ENCODE data around the gene MICB. TPM values are rescaled to one million over a fixed set of nuclear protein-coding genes. Genes with fewer than 3 reads are reported as not detected.

Gene MICB
- total RNA-seq, 1 donor from 2014 or later: 0.52 TPM

GRCh38 chr6:31535538-31536324, 37.8 kb downstream of the MICB start:
- Histone ChIP-seq H3K27me3 (ENCODE audit: control insufficient read depth in 3 of 3, insufficient read depth in 3 of 3, low read length in 3 of 3) (no peaks in the 10 kb centered on the region), H3K4me3 (ENCODE audit: low read length in 3 of 3) (no peak overlapping the region), H3K36me3 (ENCODE audit: control insufficient read depth in 3 of 3, insufficient read depth in 3 of 3, low read length in 3 of 3) (peaks cover 76 to 88% (median 82%) of the 10 kb centered on the region in 3 donors), H3K4me1 (ENCODE audit: control insufficient read depth in 3 of 3, insufficient read depth in 3 of 3, low read length in 3 of 3) (peaks cover 22 to 23% (median 22%) of the 10 kb centered on the region in 3 donors), H3K27ac (ENCODE audit: low read depth, low read length) (no peak overlapping the region), H3K9ac (ENCODE audit: low read depth in 1 of 3, low read length in 3 of 3) (peak overlapping the region in 1 of 3 donors; percentile 15), H3K9me3 (ENCODE audit: control insufficient read depth in 3 of 3, low read length in 3 of 3) (no peaks in the 10 kb centered on the region)

GRCh38 chr6:31538805-31539400, 41.0 kb downstream of the MICB start:
- Histone ChIP-seq H3K27me3 (ENCODE audit: control insufficient read depth in 3 of 3, insufficient read depth in 3 of 3, low read length in 3 of 3) (no peaks in the 10 kb centered on the region), H3K9ac (ENCODE audit: low read depth in 1 of 3, low read length in 3 of 3) (peak overlapping the region; percentile 97 to 99 (median 99)), H3K27ac (ENCODE audit: low read depth, low read length) (no peak overlapping the region), H3K9me3 (ENCODE audit: control insufficient read depth in 3 of 3, low read length in 3 of 3) (no peaks in the 10 kb centered on the region), H3K4me1 (ENCODE audit: control insufficient read depth in 3 of 3, insufficient read depth in 3 of 3, low read length in 3 of 3) (peaks cover 28 to 41% (median 28%) of the 10 kb centered on the region in 3 donors), H3K36me3 (ENCODE audit: control insufficient read depth in 3 of 3, insufficient read depth in 3 of 3, low read length in 3 of 3) (peaks cover 55 to 60% (median 58%) of the 10 kb centered on the region in 3 donors), H3K4me3 (ENCODE audit: low read length in 3 of 3) (peak overlapping the region in 1 of 3 donors; percentile 4)

- Histone ChIP-seq H3K4me3 (ENCODE audit: low read length in 3 of 3) (peak overlapping the region; percentile 84 to 99 (median 98)), H3K36me3 (ENCODE audit: control insufficient read depth in 3 of 3, insufficient read depth in 3 of 3, low read length in 3 of 3) (peaks cover 38 to 43% (median 40%) of the 10 kb centered on the region in 3 donors), H3K27ac (ENCODE audit: low read depth, low read length) (peak overlapping the region; percentile 96), H3K27me3 (ENCODE audit: control insufficient read depth in 3 of 3, insufficient read depth in 3 of 3, low read length in 3 of 3) (no peaks in the 10 kb centered on the region), H3K4me1 (ENCODE audit: control insufficient read depth in 3 of 3, insufficient read depth in 3 of 3, low read length in 3 of 3) (peaks cover 28 to 41% (median 28%) of the 10 kb centered on the region in 3 donors), H3K9ac (ENCODE audit: low read depth in 1 of 3, low read length in 3 of 3) (peak overlapping the region; percentile 97 to 99 (median 99)), H3K9me3 (ENCODE audit: control insufficient read depth in 3 of 3, low read length in 3 of 3) (no peaks in the 10 kb centered on the region)
Measured at GRCh38 chr6:31540640-31541039, 42.7 kb downstream of the MICB start.

GRCh38 chr6:31541059-31541657, 43.2 kb downstream of the MICB start:
- Histone ChIP-seq H3K4me3 (ENCODE audit: low read length in 3 of 3) (peak overlapping the region; percentile 84 to 99 (median 98)), H3K27me3 (ENCODE audit: control insufficient read depth in 3 of 3, insufficient read depth in 3 of 3, low read length in 3 of 3) (no peaks in the 10 kb centered on the region), H3K9me3 (ENCODE audit: control insufficient read depth in 3 of 3, low read length in 3 of 3) (no peaks in the 10 kb centered on the region), H3K4me1 (ENCODE audit: control insufficient read depth in 3 of 3, insufficient read depth in 3 of 3, low read length in 3 of 3) (peaks cover 29 to 45% (median 30%) of the 10 kb centered on the region in 3 donors), H3K9ac (ENCODE audit: low read depth in 1 of 3, low read length in 3 of 3) (peak overlapping the region; percentile 97 to 99 (median 99)), H3K27ac (ENCODE audit: low read depth, low read length) (peak overlapping the region; percentile 96), H3K36me3 (ENCODE audit: control insufficient read depth in 3 of 3, insufficient read depth in 3 of 3, low read length in 3 of 3) (peaks cover 33 to 38% (median 35%) of the 10 kb centered on the region in 3 donors)

GRCh38 chr6:31541658-31542521, 43.9 kb downstream of the MICB start, which contains the start of gene DDX39B:
TSS of gene DDX39B (minus strand) at chr6:31542003. CDS start at chr6:31540532, 1,471 bp downstream.
- Histone ChIP-seq H3K9ac (ENCODE audit: low read depth in 1 of 3, low read length in 3 of 3) (peak within 1 kb of the TSS; percentile 97 to 99 (median 99)), H3K27ac (ENCODE audit: low read depth, low read length) (peak within 1 kb of the TSS; percentile 96), H3K36me3 (ENCODE audit: control insufficient read depth in 3 of 3, insufficient read depth in 3 of 3, low read length in 3 of 3) (peaks cover 26 to 31% (median 30%) of the 10 kb centered on the region in 3 donors), H3K27me3 (ENCODE audit: control insufficient read depth in 3 of 3, insufficient read depth in 3 of 3, low read length in 3 of 3) (no peaks in the 10 kb centered on the region), H3K9me3 (ENCODE audit: control insufficient read depth in 3 of 3, low read length in 3 of 3) (no peaks in the 10 kb centered on the region), H3K4me3 (ENCODE audit: low read length in 3 of 3) (peak within 1 kb of the TSS; percentile 84 to 99 (median 98)), H3K4me1 (ENCODE audit: control insufficient read depth in 3 of 3, insufficient read depth in 3 of 3, low read length in 3 of 3) (peaks cover 33 to 52% (median 36%) of the 10 kb centered on the region in 3 donors)

GRCh38 chr6:31543639-31544038, 45.7 kb downstream of the MICB start:
- Histone ChIP-seq H3K36me3 (ENCODE audit: control insufficient read depth in 3 of 3, insufficient read depth in 3 of 3, low read length in 3 of 3) (peaks cover 12 to 18% (median 17%) of the 10 kb centered on the region in 3 donors), H3K9me3 (ENCODE audit: control insufficient read depth in 3 of 3, low read length in 3 of 3) (no peaks in the 10 kb centered on the region), H3K4me1 (ENCODE audit: control insufficient read depth in 3 of 3, insufficient read depth in 3 of 3, low read length in 3 of 3) (peaks cover 40 to 61% (median 45%) of the 10 kb centered on the region in 3 donors), H3K27ac (ENCODE audit: low read depth, low read length) (no peak overlapping the region), H3K4me3 (ENCODE audit: low read length in 3 of 3) (no peak overlapping the region), H3K9ac (ENCODE audit: low read depth in 1 of 3, low read length in 3 of 3) (peak overlapping the region in 2 of 3 donors; percentile 35 to 97), H3K27me3 (ENCODE audit: control insufficient read depth in 3 of 3, insufficient read depth in 3 of 3, low read length in 3 of 3) (no peaks in the 10 kb centered on the region)

- H3K27ac ChIP-seq (ENCODE audit: low read depth, low read length): no peak overlapping the region
- H3K27me3 ChIP-seq (ENCODE audit: control insufficient read depth in 3 of 3, insufficient read depth in 3 of 3, low read length in 3 of 3): no peaks in the 10 kb centered on the region
- H3K4me3 ChIP-seq (ENCODE audit: low read length in 3 of 3): no peak overlapping the region
- H3K4me1 ChIP-seq (ENCODE audit: control insufficient read depth in 3 of 3, insufficient read depth in 3 of 3, low read length in 3 of 3): peaks cover 30 to 57% (median 38%) of the 10 kb centered on the region in 3 donors
- H3K9ac ChIP-seq (ENCODE audit: low read depth in 1 of 3, low read length in 3 of 3): no peak overlapping the region
- H3K36me3 ChIP-seq (ENCODE audit: control insufficient read depth in 3 of 3, insufficient read depth in 3 of 3, low read length in 3 of 3): peaks cover 6 to 17% (median 16%) of the 10 kb centered on the region in 3 donors
- no peaks in the 10 kb centered on the region for H3K9me3 ChIP-seq (ENCODE audit: control insufficient read depth in 3 of 3, low read length in 3 of 3)
Measured at GRCh38 chr6:31544676-31545075, 46.7 kb downstream of the MICB start.

- Histone ChIP-seq H3K9me3 (ENCODE audit: control insufficient read depth in 3 of 3, low read length in 3 of 3) (no peaks in the 10 kb centered on the region), H3K4me1 (ENCODE audit: control insufficient read depth in 3 of 3, insufficient read depth in 3 of 3, low read length in 3 of 3) (peaks cover 24 to 51% (median 33%) of the 10 kb centered on the region in 3 donors)
Measured at GRCh38 chr6:31545291-31545690, 47.3 kb downstream of the MICB start.

GRCh38 chr6:31546339-31546957, 48.5 kb downstream of the MICB start, which contains the start of gene ATP6V1G2:
TSS of gene ATP6V1G2 (minus strand) at chr6:31546608. CDS start at chr6:31546559, 49 bp downstream.
- Histone ChIP-seq H3K9me3 (ENCODE audit: control insufficient read depth in 3 of 3, low read length in 3 of 3) (no peaks in the 10 kb centered on the region), H3K4me3 (ENCODE audit: low read length in 3 of 3) (peak within 1 kb of the TSS; percentile 58 to 82 (median 72)), H3K36me3 (ENCODE audit: control insufficient read depth in 3 of 3, insufficient read depth in 3 of 3, low read length in 3 of 3) (peaks cover 3 to 22% (median 21%) of the 10 kb centered on the region in 3 donors), H3K27ac (ENCODE audit: low read depth, low read length) (peak within 1 kb of the TSS; percentile 87), H3K4me1 (ENCODE audit: control insufficient read depth in 3 of 3, insufficient read depth in 3 of 3, low read length in 3 of 3) (peaks cover 20 to 40% (median 31%) of the 10 kb centered on the region in 3 donors), H3K9ac (ENCODE audit: low read depth in 1 of 3, low read length in 3 of 3) (peak within 1 kb of the TSS in 2 of 3 donors; percentile 69 to 83), H3K27me3 (ENCODE audit: control insufficient read depth in 3 of 3, insufficient read depth in 3 of 3, low read length in 3 of 3) (no peaks in the 10 kb centered on the region)

More at GRCh38 chr6:31545291-31545690, 47.3 kb downstream of the MICB start:
- Histone ChIP-seq H3K9ac (ENCODE audit: low read depth in 1 of 3, low read length in 3 of 3) (no peak overlapping the region), H3K27me3 (ENCODE audit: control insufficient read depth in 3 of 3, insufficient read depth in 3 of 3, low read length in 3 of 3) (no peaks in the 10 kb centered on the region), H3K4me3 (ENCODE audit: low read length in 3 of 3) (no peak overlapping the region), H3K27ac (ENCODE audit: low read depth, low read length) (no peak overlapping the region), H3K36me3 (ENCODE audit: control insufficient read depth in 3 of 3, insufficient read depth in 3 of 3, low read length in 3 of 3) (peaks cover under 1 to 16% (median 14%) of the 10 kb centered on the region in 3 donors)
